IPS-18a (cell line): ENCODE measurements around the gene TIMMDC1.

Source experiments
- H3K27ac ChIP-seq: one replicate; pipeline ENCODE4 v1.5.1; 2013; ENCODE audit warnings: low read length
- H3K27me3 ChIP-seq: one replicate; pipeline ENCODE4 v1.6.1; 2013; ENCODE audit warnings: mild to moderate bottlenecking, low read length; ENCODE audit not compliant: control insufficient read depth, insufficient read depth
- H3K36me3 ChIP-seq: one replicate; pipeline ENCODE4 v1.6.1; 2013; ENCODE audit warnings: low read depth, low read length; ENCODE audit not compliant: control insufficient read depth
- H3K4me1 ChIP-seq: one replicate; pipeline ENCODE4 v1.6.1; 2013; ENCODE audit warnings: low read depth, low read length; ENCODE audit not compliant: control insufficient read depth
- H3K4me3 ChIP-seq: one replicate; pipeline ENCODE4 v1.5.1; 2013; ENCODE audit warnings: low read length
- H3K9ac ChIP-seq: one replicate; pipeline ENCODE4 v1.6.1; 2013; ENCODE audit warnings: mild to moderate bottlenecking, low read length, moderate library complexity
- H3K9me3 ChIP-seq: one replicate; pipeline ENCODE4 v1.6.1; 2013; ENCODE audit warnings: low read depth, low read length; ENCODE audit not compliant: control insufficient read depth

The TIMMDC1 gene

GRCh38 chr3:119514637-119515036 is 16.3 kb downstream of the TIMMDC1 start:
- no peak overlapping the region for H3K27ac ChIP-seq
- no peak overlapping the region for H3K9ac ChIP-seq
- no peak overlapping the region for H3K4me3 ChIP-seq
- no peaks in the 10 kb centered on the region for H3K9me3 ChIP-seq
- no peaks in the 10 kb centered on the region for H3K4me1 ChIP-seq
- no peaks in the 10 kb centered on the region for H3K27me3 ChIP-seq
- peaks cover 67% of the 10 kb centered on the region for H3K36me3 ChIP-seq

GRCh38 chr3:119517112-119517511 is 18.8 kb downstream of the TIMMDC1 start:
- Histone ChIP-seq H3K27me3 (no peaks in the 10 kb centered on the region), H3K4me3 (no peak overlapping the region), H3K9me3 (no peaks in the 10 kb centered on the region), H3K9ac (no peak overlapping the region), H3K36me3 (peaks cover 71% of the 10 kb centered on the region), H3K27ac (no peak overlapping the region), H3K4me1 (no peaks in the 10 kb centered on the region)

GRCh38 chr3:119518026-119518425 is 19.7 kb downstream of the TIMMDC1 start:
- Histone ChIP-seq H3K9ac (no peak overlapping the region), H3K4me1 (no peaks in the 10 kb centered on the region), H3K4me3 (no peak overlapping the region), H3K9me3 (no peaks in the 10 kb centered on the region), H3K27me3 (no peaks in the 10 kb centered on the region), H3K27ac (no peak overlapping the region), H3K36me3 (peaks cover 70% of the 10 kb centered on the region)

- Histone ChIP-seq H3K27ac (no peak overlapping the region), H3K36me3 (peaks cover 18% of the 10 kb centered on the region), H3K4me1 (peaks cover 12% of the 10 kb centered on the region), H3K27me3 (no peaks in the 10 kb centered on the region), H3K9me3 (no peaks in the 10 kb centered on the region), H3K4me3 (no peak overlapping the region), H3K9ac (no peak overlapping the region)
Measured at GRCh38 chr3:119524931-119525662, 26.8 kb downstream of the TIMMDC1 start.

GRCh38 chr3:119527714-119528113 is 29.4 kb downstream of the TIMMDC1 start:
- Histone ChIP-seq H3K4me1 (peaks cover 12% of the 10 kb centered on the region), H3K9ac (no peak overlapping the region), H3K4me3 (no peak overlapping the region), H3K36me3 (peaks cover 12% of the 10 kb centered on the region), H3K9me3 (no peaks in the 10 kb centered on the region), H3K27ac (no peak overlapping the region), H3K27me3 (no peaks in the 10 kb centered on the region)

DNA sequence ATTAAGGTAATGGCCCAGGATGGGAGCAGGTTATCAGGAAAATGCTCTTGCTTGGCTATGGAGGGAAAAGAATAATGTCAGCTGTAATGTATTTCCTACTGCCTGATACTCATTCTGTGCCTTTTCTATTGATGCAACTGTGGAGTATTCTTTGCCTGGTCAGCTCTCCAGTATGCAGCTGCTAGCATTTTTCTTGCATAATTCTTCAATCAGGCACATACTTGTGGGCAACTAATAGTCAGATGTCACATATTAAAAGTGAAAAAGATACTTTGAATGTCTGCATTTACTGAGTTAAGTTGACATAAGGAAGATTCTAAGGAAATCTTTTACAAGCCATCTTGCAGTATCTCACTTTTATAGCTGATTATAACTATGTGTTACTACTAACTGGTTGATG is 31.5 kb downstream of the TIMMDC1 start:
- Histone ChIP-seq H3K9ac (no peak overlapping the region), H3K27ac (no peak overlapping the region), H3K27me3 (no peaks in the 10 kb centered on the region)

DNA sequence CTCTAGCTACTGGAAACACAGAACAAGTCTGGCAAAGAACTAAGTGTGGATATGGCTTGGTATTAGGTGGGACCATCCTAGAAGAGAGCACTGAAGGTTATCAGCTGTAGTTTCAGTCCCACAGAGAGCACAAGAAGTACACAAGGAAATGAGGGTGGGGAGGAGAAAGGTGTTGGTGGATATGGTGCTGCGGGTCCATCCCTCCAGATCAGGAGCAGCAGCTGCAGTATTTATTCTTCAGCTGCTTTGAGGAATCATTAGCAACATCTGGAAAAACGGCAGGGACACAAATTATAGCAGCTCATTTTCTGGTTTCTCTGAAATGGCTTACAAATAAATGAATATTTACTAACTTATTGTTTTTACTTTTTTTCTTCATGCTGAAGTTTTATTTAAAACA is 32.1 kb downstream of the TIMMDC1 start:
- Histone ChIP-seq H3K9ac (no peak overlapping the region), H3K27ac (no peak overlapping the region), H3K36me3 (no peaks in the 10 kb centered on the region), H3K27me3 (no peaks in the 10 kb centered on the region), H3K4me3 (no peak overlapping the region), H3K4me1 (peaks cover 1% of the 10 kb centered on the region), H3K9me3 (no peaks in the 10 kb centered on the region)

More for the DNA sequence above, 31.5 kb downstream of the TIMMDC1 start:
- Histone ChIP-seq H3K36me3 (no peaks in the 10 kb centered on the region), H3K4me3 (no peak overlapping the region), H3K4me1 (peaks cover 7% of the 10 kb centered on the region), H3K9me3 (no peaks in the 10 kb centered on the region)

- Histone ChIP-seq H3K4me1 (no peaks in the 10 kb centered on the region), H3K9me3 (no peaks in the 10 kb centered on the region), H3K27ac (no peak overlapping the region), H3K36me3 (no peaks in the 10 kb centered on the region), H3K4me3 (no peak overlapping the region), H3K27me3 (no peaks in the 10 kb centered on the region), H3K9ac (no peak overlapping the region)
Measured at GRCh38 chr3:119531151-119531550, 32.8 kb downstream of the TIMMDC1 start.

GRCh38 chr3:119534296-119534695 is 35.9 kb downstream of the TIMMDC1 start:
- H3K36me3 ChIP-seq = no peaks in the 10 kb centered on the region
- no peak overlapping the region for H3K9ac ChIP-seq
- H3K27me3 ChIP-seq = no peaks in the 10 kb centered on the region
- H3K4me3 ChIP-seq = no peak overlapping the region
- no peaks in the 10 kb centered on the region for H3K4me1 ChIP-seq
- no peaks in the 10 kb centered on the region for H3K9me3 ChIP-seq
- H3K27ac ChIP-seq = no peak overlapping the region

- H3K36me3 ChIP-seq = no peaks in the 10 kb centered on the region
Measured at GRCh38 chr3:119536757-119537156, 38.4 kb downstream of the TIMMDC1 start.

DNA sequence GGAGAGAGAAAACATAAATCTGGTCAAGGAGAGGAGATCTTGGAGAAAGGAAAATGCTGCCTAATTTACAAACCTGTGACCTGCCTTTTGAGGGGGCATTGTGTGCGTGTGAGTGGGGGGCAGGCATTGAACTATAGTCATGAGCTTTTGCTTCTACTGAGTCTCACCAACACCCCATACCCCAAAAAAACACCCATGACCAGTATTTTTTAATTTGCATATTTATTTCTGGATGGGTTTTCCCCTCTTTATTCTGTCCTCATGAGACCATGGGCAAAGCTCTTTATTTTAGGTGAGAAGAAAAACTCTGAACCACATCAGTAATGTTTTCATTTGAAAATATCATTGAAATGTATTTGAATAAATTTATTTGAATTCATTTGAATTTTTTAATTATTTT is 40.4 kb downstream of the TIMMDC1 start:
- H3K4me3 ChIP-seq = no peak overlapping the region
- H3K36me3 ChIP-seq = no peaks in the 10 kb centered on the region
- no peaks in the 10 kb centered on the region for H3K9me3 ChIP-seq
- no peaks in the 10 kb centered on the region for H3K27me3 ChIP-seq
- H3K4me1 ChIP-seq = no peaks in the 10 kb centered on the region
- no peak overlapping the region for H3K9ac ChIP-seq
- no peak overlapping the region for H3K27ac ChIP-seq

More at GRCh38 chr3:119536757-119537156, 38.4 kb downstream of the TIMMDC1 start:
- H3K27ac ChIP-seq = no peak overlapping the region
- H3K9me3 ChIP-seq = no peaks in the 10 kb centered on the region
- no peak overlapping the region for H3K4me3 ChIP-seq
- no peak overlapping the region for H3K9ac ChIP-seq
- H3K4me1 ChIP-seq = no peaks in the 10 kb centered on the region
- no peaks in the 10 kb centered on the region for H3K27me3 ChIP-seq

DNA sequence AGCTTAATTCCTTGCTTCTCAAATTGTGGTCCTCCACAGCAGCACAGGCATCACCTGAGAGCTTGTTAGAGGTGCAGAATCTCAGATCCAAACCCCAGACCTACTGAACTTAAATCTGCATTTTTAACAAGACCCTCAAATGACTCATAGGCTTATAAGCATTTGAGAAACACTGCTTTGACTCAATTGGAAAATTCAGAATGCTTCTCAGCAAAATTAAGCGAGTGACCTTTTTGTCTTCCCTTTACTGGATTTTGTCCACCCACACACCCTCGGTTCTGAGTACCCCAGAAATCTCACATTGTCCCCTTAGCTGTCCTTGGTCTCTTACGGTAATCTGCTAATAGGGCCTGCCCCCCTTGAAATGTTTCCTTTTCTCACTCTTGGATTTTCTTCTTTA is 43.2 kb downstream of the TIMMDC1 start:
- no peaks in the 10 kb centered on the region for H3K4me1 ChIP-seq
- H3K9me3 ChIP-seq = no peaks in the 10 kb centered on the region
- no peak overlapping the region for H3K27ac ChIP-seq
- no peak overlapping the region for H3K9ac ChIP-seq
- no peaks in the 10 kb centered on the region for H3K27me3 ChIP-seq
- H3K36me3 ChIP-seq = no peaks in the 10 kb centered on the region
- no peak overlapping the region for H3K4me3 ChIP-seq
